Activated T-cell treated with anti-CD3 and anti-CD28 coated beads for 4 hours (primary cell): ENCODE data around the gene ZFHX3.

Experiments used
- DNase-seq: peaks from one replicate; pipeline ENCODE4 v3.0.0-alpha.2; 2020

Gene ZFHX3

GRCh38 chr16:72862090-72862489 is 185.8 kb downstream of the ZFHX3 start:
- no peak for DNase-seq

GRCh38 chr16:72860726-72861562 is 187.0 kb downstream of the ZFHX3 start:
- DNase-seq, result no peak

- DNase-seq, result no peak
Observed at GRCh38 chr16:72859581-72859980, 188.3 kb downstream of the ZFHX3 start.

- no peak for DNase-seq
Observed at GRCh38 chr16:72858665-72859493, 189.0 kb downstream of the ZFHX3 start.

- DNase-seq, result no peak
Observed at GRCh38 chr16:72857834-72858664, 189.9 kb downstream of the ZFHX3 start.

- DNase-seq, result no peak
Observed at GRCh38 chr16:72856797-72857196, 191.1 kb downstream of the ZFHX3 start.

- no peak for DNase-seq
Observed at GRCh38 chr16:72854267-72854959, 193.5 kb downstream of the ZFHX3 start.

GRCh38 chr16:72853575-72854266 is 194.2 kb downstream of the ZFHX3 start:
- DNase-seq, result no peak

- DNase-seq, result no peak
Observed at GRCh38 chr16:72852421-72852820, 195.5 kb downstream of the ZFHX3 start.

GRCh38 chr16:72850853-72851252 is 197.1 kb downstream of the ZFHX3 start:
- DNase-seq, result no peak

GRCh38 chr16:72850021-72850420 is 197.9 kb downstream of the ZFHX3 start:
- DNase-seq, result no peak

GRCh38 chr16:72848759-72849664 is 198.9 kb downstream of the ZFHX3 start:
- DNase-seq, result no peak

- DNase-seq, result no peak
Observed at GRCh38 chr16:72848028-72848400, 199.9 kb downstream of the ZFHX3 start.

GRCh38 chr16:72847187-72848027 is 200.5 kb downstream of the ZFHX3 start:
- no peak for DNase-seq

GRCh38 chr16:72846594-72846993 is 201.3 kb downstream of the ZFHX3 start:
- DNase-seq, result no peak

- no peak for DNase-seq
Observed at GRCh38 chr16:72845322-72846020, 202.5 kb downstream of the ZFHX3 start.

GRCh38 chr16:72844225-72844920 is 203.6 kb downstream of the ZFHX3 start:
- DNase-seq, result no peak

GRCh38 chr16:72841506-72841905 is 206.4 kb downstream of the ZFHX3 start:
- DNase-seq, result no peak
